T1000 (cell line): ENCODE data around the gene PXN.

Experiments used
- DNase-seq: peaks from one replicate; lab custom pipeline; 2025; ENCODE audit warnings: mixed read lengths; lab: John Stamatoyannopoulos, UW

The PXN gene

DNA sequence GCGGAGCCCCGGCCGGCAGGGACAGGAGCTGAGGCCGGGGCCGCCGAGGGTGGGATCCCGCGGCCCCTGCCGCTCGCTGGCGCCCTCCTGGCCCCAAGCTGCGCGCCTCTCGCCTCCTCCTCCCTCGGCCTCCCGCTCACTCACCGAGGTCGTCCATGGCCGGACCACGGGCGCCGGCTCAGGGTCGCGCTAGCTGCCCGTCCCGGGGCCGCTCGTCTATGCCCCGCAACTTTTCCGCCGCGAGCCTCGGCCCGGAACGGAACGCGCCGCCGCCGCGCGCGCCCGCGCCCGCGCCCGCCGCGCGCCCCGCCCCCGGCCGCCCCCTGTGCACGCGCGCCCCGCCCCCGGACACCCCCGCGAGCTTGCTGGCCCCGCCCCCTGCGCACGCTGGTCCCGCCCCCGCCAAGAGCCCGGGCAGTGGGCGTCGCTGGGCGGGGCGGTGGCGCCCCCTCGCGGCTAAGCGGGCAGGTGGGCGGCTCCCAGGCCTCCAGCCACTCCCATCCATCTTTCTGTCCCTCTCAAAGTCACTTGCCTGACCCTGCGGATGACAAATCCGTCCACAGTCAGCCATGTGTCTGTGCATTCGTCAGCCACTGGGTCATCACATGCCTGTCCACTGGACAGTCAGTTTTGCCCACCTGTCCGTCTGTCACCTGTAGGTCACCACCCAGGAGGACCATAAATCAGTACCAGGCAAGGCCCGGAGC is at the start of gene PXN:
TSS of gene PXN (minus strand) at position 258 of the 707 bp plus-strand sequence. CDS start at position 157, 101 bp downstream.
- peak; percentile 78 for DNase-seq

- DNase-seq: no peak
Observed at GRCh38 chr12:120314220-120314619, 48.7 kb upstream of the PXN start.

GRCh38 chr12:120301962-120302815 is 36.7 kb upstream of the PXN start, which contains the start of gene SIRT4:
TSS of gene SIRT4 (plus strand) at chr12:120302321. CDS start at chr12:120303562, 1,241 bp downstream.
- peak; percentile 71 for DNase-seq

DNA sequence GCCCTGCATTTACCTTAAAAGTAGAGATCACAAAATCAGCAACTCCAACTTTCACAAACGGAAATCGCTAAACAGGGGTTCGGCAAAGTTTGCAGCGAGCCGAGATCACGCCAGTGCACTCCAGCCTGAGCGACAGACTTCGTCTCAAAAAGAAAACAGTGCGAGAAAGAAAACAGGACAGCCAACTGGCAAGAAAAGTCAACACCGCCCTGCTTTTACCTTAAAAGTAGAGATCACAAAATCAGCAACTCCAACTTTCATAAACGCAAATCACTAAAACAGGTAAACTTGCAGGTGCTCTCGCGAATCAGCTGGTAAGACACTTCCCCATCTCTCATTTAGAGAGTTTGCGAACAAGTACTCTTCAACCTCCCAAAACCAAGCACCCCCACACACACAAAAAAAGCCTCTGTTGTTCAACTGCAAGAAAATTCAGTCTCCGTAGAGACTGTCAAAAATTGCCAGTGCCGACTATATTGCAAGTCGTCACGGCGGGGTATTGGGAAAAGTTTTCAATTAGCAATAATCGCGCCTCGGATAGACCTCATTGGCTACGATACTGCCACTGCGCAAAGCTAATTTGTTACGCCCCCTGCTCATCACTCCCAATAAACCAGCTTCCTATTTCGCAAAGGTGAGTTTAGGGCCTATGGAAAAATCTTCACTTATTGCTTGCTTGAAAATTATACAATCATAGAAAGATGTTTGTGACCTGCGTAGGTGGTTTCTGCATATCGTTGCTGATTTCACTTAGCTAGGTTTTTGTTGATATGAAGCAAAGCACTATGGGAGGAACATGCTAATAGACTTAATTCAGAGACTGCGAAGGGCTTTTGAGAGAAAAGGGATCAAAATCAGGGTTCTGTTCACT is 27.4 kb upstream of the PXN start, which contains the start of gene RNU4-1:
TSS of gene RNU4-1 (minus strand) at position 577 of the 871 bp plus-strand sequence.
- DNase-seq: peak; percentile 85

DNA sequence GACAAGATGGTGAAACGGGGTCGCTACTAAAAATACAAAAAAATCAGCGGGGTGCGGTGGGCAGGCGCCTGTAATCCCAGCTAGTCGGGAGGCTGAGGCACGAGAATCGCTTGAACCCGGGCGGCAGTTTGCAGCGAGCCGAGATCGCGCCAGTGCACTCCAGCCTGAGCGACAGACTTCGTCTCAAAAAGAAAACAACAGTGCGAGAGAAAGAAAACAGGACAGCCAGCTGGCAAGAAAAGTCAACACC is 26.8 kb upstream of the PXN start:
- no peak for DNase-seq

DNA sequence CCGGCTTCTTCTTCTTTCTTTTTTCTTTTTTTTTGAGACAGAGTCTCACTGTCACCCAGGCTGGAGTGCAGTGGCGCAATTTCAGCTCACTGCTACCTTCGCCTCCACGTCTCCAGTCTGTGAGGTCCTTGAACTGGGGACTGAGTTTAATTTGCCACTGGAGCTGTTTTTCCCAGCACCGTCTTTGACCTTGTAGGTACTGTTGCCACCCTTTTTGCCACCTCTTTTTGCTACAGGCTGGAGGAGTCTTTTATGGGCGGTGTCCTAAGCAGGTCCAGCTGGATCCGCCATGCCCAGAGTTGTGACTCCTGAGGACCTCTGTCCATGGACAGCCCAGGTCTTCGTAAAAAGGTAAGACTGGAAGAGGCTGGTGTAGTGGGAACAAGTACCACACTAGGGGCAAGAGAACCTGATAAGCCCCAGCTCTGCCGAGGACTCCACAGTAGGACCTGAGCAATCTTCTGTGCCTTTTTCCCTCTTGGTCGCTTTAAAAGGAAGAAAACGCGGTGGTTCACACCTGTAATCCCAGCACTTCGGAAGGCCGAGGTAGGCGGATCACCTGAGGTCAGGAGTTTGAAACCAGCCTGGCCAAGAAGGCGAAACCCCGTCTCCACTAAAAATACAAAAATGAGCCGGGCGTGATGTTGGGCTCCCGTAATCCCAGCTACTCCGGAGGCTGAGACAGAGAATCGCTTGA is 25.2 kb upstream of the PXN start:
- peak; percentile 93 for DNase-seq

DNA sequence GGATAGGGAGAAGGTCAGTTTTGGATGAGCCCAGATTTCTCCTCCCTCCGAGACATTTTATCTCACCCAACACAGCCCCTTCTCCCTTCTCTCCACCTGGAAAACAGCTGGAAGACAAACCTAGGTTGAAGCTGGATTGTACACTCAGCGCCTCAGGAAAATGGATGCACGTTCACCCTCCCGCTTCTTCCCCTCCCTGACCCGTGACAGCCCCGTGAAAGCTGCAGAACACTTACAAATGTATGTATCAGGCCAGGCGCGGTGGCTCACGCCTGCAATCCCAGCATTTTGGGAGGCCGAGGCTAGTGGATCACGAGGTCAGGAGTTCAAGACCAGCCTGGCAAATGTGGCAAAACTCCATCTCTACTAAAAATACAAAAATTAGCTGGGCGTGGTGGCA is 22.0 kb upstream of the PXN start:
- DNase-seq: no peak

DNA sequence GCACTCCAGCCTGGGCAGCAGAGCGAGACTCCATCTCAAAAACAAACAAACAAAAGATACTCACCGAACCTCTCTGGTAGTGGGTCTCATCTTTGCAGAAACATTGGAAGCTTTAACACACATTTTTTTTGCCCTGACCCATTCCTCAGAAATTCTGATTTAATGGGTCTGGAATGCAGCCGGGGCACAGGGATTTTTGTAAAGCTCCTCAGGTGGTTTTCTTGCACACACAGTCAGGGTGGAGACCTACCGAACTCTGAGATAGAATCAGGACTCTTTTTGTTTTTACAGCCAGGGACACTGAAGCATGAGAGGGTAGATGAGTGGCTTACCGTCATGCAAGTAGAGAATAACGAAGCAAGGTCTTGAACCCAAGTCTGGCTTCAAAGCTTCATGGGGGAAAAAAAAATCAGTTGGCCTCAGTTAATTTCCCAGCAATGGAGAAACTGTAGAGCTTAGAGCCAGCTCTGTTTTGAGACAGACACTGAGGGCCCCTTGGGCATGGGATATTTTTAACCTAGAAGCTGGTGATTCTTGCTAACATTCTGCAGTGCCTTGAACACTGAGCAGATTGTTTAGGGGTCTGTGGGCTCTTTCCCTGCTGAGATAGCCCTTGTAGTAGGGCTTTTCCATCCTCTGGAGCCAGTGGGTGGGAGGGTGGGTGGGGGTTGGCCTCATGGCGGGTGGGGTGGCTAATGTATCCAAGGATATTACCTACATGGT is 21.4 kb upstream of the PXN start:
- DNase-seq: no peak

DNA sequence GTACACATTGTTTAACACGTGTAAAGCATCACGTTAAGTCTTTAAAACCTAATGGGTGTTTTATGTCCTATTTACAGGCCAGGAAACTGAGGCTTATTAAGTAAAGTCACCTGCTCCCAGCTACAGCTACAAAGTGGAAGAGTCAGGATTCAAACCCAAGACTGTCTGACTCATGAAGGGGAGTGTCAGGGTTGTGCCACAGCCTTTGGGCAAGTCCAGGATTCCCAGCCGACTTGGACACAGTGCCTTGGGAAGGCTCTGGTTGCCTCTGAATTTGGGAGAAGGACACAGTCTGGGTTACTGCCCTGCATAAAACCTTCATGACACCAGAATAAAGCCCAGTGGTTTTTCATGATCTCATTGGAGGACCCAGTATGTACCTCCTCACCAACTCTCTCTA is 18.9 kb upstream of the PXN start:
- no peak for DNase-seq

DNA sequence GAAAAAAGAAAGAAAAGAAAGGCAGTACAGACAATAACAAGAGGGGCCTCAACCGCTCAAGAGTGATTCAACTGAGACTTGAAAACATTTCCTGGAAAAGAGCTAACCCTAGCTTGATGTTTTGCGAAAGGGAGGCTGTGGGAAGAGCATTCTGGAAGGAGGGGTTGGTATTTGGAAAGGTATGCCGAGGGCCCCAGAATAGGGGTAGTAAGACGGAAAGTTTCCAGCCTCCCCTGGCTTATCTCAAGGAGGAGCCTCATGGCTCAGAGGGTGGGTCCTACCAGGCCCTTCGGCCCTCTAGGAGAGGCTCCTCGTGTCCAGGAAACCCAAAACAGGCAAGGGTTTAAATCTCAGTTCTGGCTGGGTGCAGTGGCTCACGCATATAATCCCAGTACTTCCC is 17.8 kb upstream of the PXN start:
- DNase-seq: no peak

DNA sequence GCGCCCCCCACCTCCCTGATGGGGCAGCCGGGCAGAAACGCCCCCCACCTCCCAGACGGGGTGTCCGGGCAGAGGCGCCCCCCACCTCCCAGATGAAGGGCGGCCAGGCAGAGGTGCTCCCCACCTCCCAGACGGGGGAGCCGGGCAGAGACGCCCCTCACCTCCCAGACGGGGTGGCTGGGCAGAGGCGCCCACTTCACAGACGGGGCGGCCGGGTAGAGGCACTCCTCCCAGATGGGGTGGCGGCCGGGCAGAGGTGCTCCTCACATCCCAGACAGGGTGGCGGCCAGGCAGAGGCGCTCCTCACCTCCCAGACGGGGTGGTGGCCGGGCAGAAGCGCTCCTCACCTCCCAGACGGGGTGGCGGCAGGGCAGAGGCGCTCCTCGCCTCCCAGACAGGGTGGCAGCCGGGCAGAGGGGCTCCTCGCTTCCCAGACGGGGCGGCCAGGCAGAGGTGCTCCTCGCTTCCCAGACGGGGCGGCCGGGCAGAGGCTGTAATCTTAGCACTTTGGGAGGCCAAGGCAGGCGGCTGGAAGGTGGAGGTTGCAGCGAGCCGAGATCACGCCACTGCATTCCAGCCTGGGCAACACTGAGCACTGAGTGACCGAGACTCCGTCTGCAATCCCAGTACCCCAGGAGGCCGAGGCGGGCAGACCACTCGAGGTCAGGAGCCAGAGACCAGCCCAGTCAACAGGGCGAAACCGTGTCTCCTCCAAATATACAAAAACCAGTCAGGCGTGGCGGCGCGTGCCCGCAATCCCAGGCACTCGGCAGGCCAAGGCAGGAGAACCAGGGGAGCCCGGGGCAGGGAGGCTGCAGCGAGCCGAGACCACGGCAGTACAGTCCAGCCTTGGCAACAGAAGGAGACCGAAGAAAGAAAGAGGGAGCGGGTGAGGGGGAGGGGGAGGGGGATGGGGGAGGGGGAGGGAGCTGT is 12.9 kb upstream of the PXN start:
- no peak for DNase-seq

DNA sequence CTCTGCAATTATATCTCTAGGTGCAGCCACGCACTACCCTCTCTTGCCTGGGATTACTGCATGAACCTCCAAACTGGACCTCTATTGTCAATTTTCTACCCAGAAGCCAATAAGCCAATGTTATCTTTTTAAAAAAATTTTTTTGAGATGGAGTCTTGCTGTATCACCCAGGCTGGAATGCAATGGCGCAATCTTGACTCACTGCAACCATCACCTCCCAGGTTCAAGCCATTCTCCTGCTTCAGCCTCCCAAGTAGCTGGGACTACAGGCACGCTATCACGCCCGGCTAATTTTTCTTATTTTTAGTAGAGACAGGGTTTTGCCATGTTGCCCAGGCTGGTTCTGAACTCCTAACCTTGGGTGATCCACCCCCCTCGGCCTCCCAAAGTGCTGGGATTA is 11.2 kb upstream of the PXN start:
- no peak for DNase-seq

DNA sequence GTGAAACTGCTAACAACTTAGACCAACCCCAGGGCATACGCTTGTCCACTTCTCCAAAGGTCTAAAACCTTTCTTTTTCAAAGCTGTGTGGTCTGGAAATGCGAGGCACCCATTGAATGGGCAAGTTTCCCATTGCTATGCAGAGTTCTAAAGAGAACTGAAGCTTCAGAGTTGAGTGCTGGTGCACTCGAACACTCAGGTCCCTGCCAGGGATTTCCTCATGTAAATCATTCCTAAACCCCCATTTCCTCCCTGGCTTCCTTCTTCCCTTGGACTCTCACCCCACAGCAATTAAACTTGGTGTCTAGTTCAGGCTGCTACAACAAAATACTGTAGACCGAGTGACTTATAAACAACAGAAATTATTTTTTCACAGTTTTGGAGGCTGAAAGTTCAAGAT is 2.2 kb upstream of the PXN start:
- no peak for DNase-seq

DNA sequence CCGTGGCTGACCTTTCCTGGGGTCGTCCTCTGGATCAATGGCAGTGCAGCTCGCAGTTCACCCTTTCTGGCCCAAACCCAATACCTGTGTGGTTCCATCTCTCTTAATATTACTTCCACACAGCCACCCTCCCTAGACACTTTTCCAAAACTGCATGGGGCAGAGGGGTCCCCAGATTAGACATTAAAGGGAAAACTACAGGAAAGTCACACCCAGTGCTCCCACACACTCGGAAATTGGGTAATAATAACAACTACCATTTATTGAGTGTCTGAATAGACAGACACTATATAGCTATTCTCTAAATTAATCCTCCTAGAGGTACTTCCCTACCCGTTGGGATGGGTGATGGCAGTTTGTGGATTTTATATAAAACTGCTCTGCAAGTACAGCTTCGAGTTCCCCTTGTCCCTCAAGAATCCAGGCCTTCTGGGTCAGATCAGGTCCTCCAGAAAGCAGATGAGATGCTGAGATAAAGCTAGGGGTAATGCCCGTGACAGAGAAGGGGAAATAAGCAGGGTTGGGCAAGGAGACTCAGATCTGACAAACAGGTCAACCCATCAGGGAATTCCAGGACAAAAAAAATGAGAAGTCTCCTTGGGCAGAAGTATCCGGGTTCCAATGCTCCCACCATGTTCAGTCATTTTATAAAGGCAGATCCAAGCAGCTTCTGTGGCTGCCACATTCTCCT is 795 bp upstream of the PXN start:
- no peak for DNase-seq

DNA sequence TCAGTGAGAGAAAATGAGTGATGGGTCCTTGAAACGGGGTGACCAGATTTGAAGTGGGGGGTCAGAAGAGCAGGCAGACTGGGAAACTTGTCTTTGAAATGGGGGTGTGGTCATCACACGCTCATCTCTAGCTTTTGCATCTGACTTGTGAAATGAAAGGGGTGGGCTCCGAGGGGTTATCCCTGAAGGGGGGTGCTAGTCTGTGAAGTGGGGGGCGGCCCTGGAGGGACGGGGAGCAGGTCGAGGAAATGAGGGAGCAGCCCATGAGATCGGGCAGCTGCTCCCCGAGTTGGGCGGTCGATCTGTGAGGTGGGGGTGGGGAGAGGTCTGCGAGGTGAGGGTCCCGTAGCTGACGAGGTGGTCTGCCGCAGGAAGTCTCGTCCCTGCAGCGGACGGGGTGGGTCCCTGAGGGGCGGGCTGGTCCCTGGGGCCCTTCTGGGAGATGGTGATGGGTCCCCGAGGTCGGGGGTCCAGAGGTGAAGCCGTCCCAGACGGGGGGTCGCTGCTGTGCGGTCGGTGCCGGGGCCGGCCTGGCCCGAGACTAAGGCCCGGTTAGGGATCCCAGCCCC is 542 bp downstream of the PXN start:
- no peak for DNase-seq

GRCh38 chr12:120264086-120264903 is 1.2 kb downstream of the PXN start:
- DNase-seq: no peak

DNA sequence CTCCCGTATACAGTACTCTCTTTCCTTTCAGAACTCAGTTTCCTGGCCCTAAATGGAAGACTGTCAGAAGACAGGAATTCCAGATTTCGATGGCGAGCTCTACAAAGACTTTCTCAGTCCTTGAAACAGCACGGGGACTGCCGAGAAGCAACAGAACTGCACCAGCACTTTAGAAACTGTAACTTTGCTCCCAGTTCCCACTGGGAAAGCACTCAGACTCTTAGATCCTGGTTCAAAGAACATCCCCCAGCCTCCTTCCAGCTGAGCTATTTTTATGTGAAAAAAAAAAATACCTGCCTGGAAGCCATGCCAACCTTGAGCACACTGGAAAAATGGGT is 1.8 kb downstream of the PXN start:
- DNase-seq: no peak
